DMS79 treated with DMSO at 0.1 percent for 48 hours (cell line): ENCODE measurements around the gene RGL1.
"Not testable (repeated sequence)": the region's sequence is repeated elsewhere in the genome, so short reads cannot be mapped to it uniquely, and the experiment has no call there.

ENCODE experiments used
- DNase-seq: peaks from one replicate; lab custom pipeline; 2025; lab: John Stamatoyannopoulos, UW

RGL1 gene

GRCh38 chr1:183804916-183805841 is at the start of gene RGL1:
RGL1 (plus strand) TSS chr1:183805120; CDS start chr1:183805298, 178 bp downstream.
- peak; percentile 35 for DNase-seq

- DNase-seq: no peak
These were observed 48.6 kb upstream of the RGL1 start for GRCh38 chr1:183756326-183756725.

- DNase-seq: no peak
These were observed 47.9 kb upstream of the RGL1 start for GRCh38 chr1:183757061-183757460.

DNA sequence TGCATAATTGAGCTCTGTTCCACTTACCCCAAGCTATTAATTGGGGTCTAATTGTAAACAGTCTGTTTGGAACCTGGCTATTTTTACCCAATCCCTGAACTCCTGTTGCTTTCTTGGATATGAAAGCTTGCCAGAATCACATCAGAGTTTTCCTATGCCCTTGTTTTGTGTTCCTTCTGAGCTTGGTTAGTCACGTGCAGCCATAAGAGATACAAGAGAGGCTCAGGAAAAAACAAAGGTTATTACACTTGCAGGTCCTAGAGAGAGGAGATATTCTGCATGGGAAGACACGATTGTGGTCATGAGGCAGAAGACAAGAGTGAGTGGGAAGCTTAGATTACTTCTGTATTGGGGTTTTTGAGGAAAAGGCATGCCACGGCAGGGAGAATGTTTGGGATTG is 46.0 kb upstream of the RGL1 start:
- DNase-seq: no peak

GRCh38 chr1:183760661-183761060 is 44.3 kb upstream of the RGL1 start:
- DNase-seq: no peak

GRCh38 chr1:183761871-183762270 is 43.0 kb upstream of the RGL1 start:
- no peak for DNase-seq

- not testable (repeated sequence) for DNase-seq
These were observed 42.1 kb upstream of the RGL1 start for GRCh38 chr1:183762856-183763255.

GRCh38 chr1:183764981-183765380 is 39.9 kb upstream of the RGL1 start:
- DNase-seq: no peak

GRCh38 chr1:183769956-183770815 is 34.7 kb upstream of the RGL1 start:
- no peak for DNase-seq

- DNase-seq: no peak
These were observed 34.1 kb upstream of the RGL1 start for GRCh38 chr1:183770816-183771128.

- no peak for DNase-seq
These were observed 31.2 kb upstream of the RGL1 start for GRCh38 chr1:183773482-183774274.

DNA sequence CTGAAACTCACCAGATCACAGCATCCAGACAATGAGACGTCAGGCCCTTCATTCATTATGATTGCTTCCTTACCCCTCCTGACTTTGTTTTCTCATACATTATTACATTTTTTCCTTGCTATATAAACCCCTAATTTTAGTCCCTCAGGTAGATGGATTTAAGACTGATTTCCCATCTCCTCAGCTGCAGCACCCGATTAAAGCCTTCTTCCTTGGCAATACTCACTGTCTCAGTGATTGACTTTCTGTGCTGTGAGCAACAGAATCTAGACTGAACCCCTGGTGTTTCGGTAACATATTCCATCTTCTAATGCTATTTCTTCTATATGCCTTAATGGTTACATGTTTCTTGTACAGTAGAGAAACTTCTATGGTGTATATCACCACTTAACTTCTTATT is 30.0 kb upstream of the RGL1 start:
- no peak for DNase-seq

- no peak for DNase-seq
These were observed 28.2 kb upstream of the RGL1 start for GRCh38 chr1:183776731-183777130.

GRCh38 chr1:183777328-183777727 is 27.6 kb upstream of the RGL1 start:
- no peak for DNase-seq

GRCh38 chr1:183778045-183778444 is 26.9 kb upstream of the RGL1 start:
- no peak for DNase-seq

DNA sequence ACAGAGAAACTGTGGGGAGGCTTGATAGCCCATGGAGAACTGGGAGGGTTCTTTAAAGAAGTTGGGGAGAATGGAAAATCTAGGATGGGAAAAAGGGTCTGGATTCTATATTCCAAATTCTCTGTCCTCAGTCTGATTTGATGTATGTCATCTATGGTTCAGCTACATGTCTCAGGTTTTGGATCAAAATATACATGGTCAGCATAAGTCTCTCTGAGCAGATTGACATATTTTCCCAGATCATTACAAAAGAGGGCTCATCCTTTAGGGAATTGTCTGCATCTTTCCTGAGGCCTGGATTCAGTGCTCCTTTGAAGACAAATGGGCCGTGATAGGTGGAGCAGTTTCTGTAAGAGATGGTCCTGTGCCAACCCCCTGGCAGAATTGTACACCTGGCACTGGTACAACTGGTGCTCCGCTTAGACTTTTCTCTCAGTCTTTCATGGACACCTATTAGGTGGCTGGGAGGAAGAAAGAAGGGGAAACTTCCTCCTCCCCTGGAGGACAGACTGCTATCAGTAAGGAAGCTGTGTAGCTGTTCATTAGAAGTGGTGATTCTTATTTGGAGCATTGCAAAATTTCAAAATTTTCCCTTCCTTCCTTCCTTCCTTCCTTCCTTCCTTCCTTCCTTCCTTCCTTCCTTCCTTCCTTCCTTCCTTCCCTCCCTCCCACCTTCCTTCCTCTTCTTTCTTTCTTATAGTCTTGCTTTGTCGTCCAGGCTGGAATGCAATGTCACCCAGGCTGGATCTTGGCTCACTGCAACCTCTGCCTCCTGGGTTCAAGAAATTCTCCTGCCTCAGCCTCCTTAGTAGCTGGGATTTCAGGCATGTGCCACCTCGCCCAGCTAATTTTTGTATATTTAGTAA is 26.1 kb upstream of the RGL1 start:
- peak; percentile 8 for DNase-seq

DNA sequence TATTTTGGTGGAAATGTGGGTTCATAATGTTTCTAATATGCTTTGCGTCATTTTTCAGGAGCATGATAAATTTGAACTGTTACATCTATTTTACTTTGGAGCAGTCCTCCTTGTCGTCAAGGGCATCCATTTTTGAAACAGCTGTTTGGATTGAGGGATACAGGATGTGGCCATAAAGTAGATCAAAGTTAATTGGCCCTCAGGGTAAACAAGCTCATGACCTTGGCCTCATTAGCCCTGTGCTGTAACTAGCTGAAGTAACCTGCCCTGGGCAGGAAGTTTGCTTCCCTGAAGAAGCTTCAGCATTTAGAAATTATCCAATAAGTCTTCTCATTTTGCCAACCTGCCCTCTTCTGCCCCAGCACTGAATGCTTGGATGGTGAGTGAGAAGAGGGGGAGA is 24.8 kb upstream of the RGL1 start:
- no peak for DNase-seq

DNA sequence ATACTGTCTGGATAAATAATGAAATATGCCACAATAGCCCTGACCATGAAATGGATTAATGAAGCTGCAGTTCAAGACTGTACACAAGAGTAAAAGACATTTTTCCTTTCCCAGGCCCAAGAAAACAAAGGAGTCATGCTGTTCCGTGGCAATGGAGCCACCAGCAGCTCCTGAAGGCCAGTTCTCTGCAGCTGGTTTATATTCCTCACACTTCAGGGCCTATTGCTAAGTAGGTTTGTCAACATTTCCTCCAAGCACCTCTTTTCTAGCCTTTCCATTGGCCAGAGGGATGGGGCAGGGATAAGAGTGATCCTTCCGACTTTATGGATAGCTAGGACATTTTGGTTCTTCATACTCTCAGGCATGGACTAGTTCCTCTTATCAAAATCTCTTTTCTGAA is 24.2 kb upstream of the RGL1 start:
- no peak for DNase-seq

DNA sequence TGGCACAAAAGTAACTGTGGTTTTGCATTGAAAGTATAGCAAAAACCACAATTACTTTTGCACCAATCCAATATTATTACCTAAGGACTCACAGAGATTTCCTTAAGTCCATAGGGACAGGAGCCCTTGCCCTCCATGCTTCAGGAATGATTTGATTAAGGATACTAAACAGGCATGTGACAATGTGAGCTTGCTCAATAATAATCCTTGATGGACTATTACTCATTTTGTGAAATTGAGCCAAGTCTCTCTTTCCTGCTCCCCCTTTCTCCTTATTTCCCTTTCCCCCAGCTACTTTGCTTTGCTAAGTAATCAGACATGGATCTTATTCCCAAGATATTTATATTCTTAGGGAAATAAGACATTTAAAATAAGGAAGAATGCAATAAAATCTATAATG is 21.6 kb upstream of the RGL1 start:
- no peak for DNase-seq

- peak; percentile 40 for DNase-seq
These were observed 20.9 kb upstream of the RGL1 start for GRCh38 chr1:183783767-183784637.
